ENCODE measurements around the gene RUNX2. TPM values are rescaled to one million over a fixed set of nuclear protein-coding genes. Genes with fewer than 3 reads are reported as not detected.

The RUNX2 gene
- total and polyA plus RNA-seq, 12 donors: 0.28 to 4.5 (median 1.8) TPM

DNA sequence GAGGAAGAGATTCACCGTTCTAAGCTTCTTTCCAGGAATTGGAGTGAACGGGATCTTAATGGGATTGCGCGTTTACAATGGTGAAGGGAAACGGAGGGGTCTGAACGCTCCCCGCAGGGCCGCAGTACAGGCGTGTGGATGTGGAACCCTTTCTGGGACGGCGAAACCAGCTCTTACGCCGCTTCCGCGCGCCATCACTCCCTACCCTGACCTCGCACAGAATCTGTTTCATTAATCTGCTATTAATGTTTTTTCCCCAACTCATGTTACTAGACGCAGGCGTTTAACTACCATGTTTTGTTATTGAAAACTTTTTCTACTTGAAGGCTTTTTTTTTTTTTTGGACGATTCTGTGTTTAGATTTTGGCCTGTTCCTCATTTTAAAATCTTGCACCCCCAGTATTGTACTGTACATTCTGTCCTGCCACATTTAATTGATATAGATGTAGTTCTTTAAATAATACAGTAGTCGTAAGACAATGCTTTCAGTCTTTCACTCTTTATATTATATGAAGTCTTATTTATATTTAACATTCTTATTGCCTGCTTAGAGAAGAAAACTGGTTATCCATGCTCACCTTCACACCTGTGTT, 50.3 kb downstream of the RUNX2 start:
- Histone ChIP-seq H3K4me3 (peak overlapping the region in 3 of 4 donors; percentile 44 to 71 (median 57)), H3K27me3 (no peaks in the 10 kb centered on the region), H3K27ac (peak overlapping the region; percentile 91 to 98 (median 96)), H3K4me1 (replicated peaks in 1 of 2) (peaks cover 0 to 24% of the 10 kb centered on the region in 2 donors), H3K36me3 (replicated peaks in 1 of 2) (no peaks in the 10 kb centered on the region), H3K9me3 (replicated peaks in 1 of 3) (no peaks in the 10 kb centered on the region)
- intact Hi-C loops (cut with DNase I): no loop called here
- DNase-seq: peak in 2 of 7 donors; percentile 50 to 61
- WGBS, 4 donors: 1 to 2% (median 1%) methylated on average over 16 to 21 of the region's 21 CpGs
- no peak for TF ChIP-seq POLR2A (IDR thresholded peaks at IDR 0.05)
- TF ChIP-seq, protein P1, sequence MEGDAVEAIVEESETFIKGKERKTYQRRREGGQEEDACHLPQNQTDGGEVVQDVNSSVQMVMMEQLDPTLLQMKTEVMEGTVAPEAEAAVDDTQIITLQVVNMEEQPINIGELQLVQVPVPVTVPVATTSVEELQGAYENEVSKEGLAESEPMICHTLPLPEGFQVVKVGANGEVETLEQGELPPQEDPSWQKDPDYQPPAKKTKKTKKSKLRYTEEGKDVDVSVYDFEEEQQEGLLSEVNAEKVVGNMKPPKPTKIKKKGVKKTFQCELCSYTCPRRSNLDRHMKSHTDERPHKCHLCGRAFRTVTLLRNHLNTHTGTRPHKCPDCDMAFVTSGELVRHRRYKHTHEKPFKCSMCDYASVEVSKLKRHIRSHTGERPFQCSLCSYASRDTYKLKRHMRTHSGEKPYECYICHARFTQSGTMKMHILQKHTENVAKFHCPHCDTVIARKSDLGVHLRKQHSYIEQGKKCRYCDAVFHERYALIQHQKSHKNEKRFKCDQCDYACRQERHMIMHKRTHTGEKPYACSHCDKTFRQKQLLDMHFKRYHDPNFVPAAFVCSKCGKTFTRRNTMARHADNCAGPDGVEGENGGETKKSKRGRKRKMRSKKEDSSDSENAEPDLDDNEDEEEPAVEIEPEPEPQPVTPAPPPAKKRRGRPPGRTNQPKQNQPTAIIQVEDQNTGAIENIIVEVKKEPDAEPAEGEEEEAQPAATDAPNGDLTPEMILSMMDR (IDR thresholded peaks at IDR 0.05): no peak

DNA sequence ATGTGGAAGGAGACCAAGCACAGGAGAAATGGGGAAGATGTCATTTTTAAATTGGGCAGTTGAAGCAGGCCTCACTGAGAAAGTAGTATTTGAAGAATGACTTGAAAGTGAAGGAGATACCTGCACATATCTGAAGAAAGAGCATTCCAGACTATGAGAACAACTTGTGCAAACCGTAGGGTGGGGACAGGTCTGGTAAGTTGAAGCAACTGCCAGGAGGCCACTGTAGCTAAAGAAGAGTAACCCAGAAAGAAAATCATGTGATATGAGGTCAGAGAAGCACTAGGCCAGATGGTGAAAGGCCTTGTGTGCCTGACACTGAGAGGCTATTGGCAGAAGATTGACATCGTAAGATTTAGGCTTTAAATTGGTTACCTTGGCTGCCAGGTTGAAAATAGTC, 54.3 kb downstream of the RUNX2 start:
- 85 to 94% (median 88%) methylated on average over 2 of the region's 2 CpGs for WGBS, 4 donors
- intact Hi-C loops (cut with DNase I): no loop called here
- no peak for DNase-seq
- Histone ChIP-seq H3K4me3 (no peak overlapping the region), H3K9me3 (replicated peaks in 1 of 3) (no peaks in the 10 kb centered on the region), H3K36me3 (replicated peaks in 1 of 2) (no peaks in the 10 kb centered on the region), H3K27ac (no peak overlapping the region), H3K27me3 (no peaks in the 10 kb centered on the region), H3K4me1 (replicated peaks in 1 of 2) (peaks cover 0 to 8% of the 10 kb centered on the region in 2 donors)
- TF ChIP-seq, protein P1 (IDR thresholded peaks at IDR 0.05): no peak
- no peak for TF ChIP-seq POLR2A (IDR thresholded peaks at IDR 0.05)

DNA sequence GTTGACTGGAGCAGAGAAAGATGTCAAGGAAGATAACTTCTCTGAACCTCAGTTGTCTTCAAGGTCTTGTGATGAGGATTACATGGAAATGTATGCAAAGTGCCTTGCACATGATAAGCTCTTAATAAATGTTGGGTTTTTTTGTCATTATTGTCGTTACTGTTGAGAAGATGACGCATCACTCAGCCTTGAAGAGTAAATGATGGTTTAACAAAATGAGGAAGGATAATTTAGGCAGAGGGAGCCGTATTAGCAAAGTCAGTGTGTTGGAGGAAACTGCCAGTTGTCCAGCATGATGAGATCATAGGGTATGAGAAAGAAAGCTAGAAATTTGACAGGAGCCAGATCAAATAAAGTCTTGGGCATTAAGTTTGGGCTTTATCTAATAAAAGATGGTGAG, 58.4 kb downstream of the RUNX2 start:
- H3K4me3 ChIP-seq: no peak overlapping the region
- H3K27me3 ChIP-seq: no peaks in the 10 kb centered on the region
- TF ChIP-seq, protein P1 (IDR thresholded peaks at IDR 0.05): no peak
- no peak for TF ChIP-seq POLR2A (IDR thresholded peaks at IDR 0.05)

DNA sequence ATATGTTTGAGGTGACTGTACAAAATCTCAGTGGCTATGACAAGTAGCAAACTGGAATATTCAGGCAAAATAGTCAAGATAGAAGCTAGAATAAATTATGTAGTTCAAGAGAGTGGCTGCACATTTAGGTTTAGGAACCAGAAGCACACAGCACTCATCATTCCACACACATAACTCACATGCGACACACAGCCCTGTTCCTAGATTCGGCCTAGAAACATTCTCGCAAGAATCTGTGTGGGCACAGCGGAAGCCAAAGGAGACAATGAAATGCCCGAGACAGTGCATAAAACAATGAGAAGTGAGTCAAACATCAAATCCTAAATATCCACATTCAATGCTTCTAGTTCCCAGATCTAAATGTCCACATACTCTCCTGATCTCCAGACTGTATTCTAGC, 59.1 kb downstream of the RUNX2 start:
- intact Hi-C loops (cut with DNase I): no loop called here
- H3K9me3 ChIP-seq (replicated peaks in 1 of 3): no peaks in the 10 kb centered on the region
- TF ChIP-seq, protein P1 (IDR thresholded peaks at IDR 0.05): no peak
- no peak for TF ChIP-seq POLR2A (IDR thresholded peaks at IDR 0.05)
- no peak overlapping the region for H3K27ac ChIP-seq
- no peak overlapping the region for H3K4me3 ChIP-seq
- 89 to 94% (median 93%) methylated on average over 5 of the region's 5 CpGs for WGBS, 4 donors
- no peak for DNase-seq
- H3K36me3 ChIP-seq (replicated peaks in 1 of 2): no peaks in the 10 kb centered on the region
- H3K4me1 ChIP-seq (replicated peaks in 1 of 2): no peaks in the 10 kb centered on the region
- H3K27me3 ChIP-seq: no peaks in the 10 kb centered on the region

More for the DNA sequence above, 58.4 kb downstream of the RUNX2 start:
- H3K36me3 ChIP-seq (replicated peaks in 1 of 2): no peaks in the 10 kb centered on the region
- DNase-seq: no peak
- intact Hi-C loops (cut with DNase I): no loop called here
- H3K27ac ChIP-seq: no peak overlapping the region
- H3K9me3 ChIP-seq (replicated peaks in 1 of 3): no peaks in the 10 kb centered on the region
- 66 to 69% (median 68%) methylated on average over 3 of the region's 3 CpGs for WGBS, 4 donors
- no peaks in the 10 kb centered on the region for H3K4me1 ChIP-seq (replicated peaks in 1 of 2)
